Thymus (tissue), 11 donors: ENCODE data around the gene LDB3. TPM values are rescaled to one million over a fixed set of nuclear protein-coding genes. Genes with fewer than 3 reads are reported as not detected.

ENCODE experiments used
- DNase-seq, 9 donors: peaks; one replicate each; pipeline ENCODE4 v3.0.0-alpha.2; 2013; ENCODE audit warnings: low spot score in 9 of 9, low read depth in 6 of 9, missing footprints in 1 of 9
- H3K27ac ChIP-seq, 2 donors: one replicate each; pipeline ENCODE4 v1.5.1; 2013; ENCODE audit warnings: control low read depth in 1 of 2, low read depth in 1 of 2, low read length in 1 of 2, mild to moderate bottlenecking in 1 of 2, moderate library complexity in 1 of 2
- H3K27me3 ChIP-seq, 2 donors: one replicate each; pipeline ENCODE4 v1.5.1; 2013; ENCODE audit warnings: low read length in 1 of 2; ENCODE audit not compliant: control insufficient read depth in 2 of 2, insufficient read depth in 1 of 2
- H3K36me3 ChIP-seq, 2 donors: one replicate each; pipeline ENCODE4 v1.5.1; 2013; ENCODE audit warnings: low read length in 1 of 2, mild to moderate bottlenecking in 1 of 2, moderate library complexity in 1 of 2; ENCODE audit not compliant: control insufficient read depth in 2 of 2, insufficient read depth in 2 of 2
- H3K4me1 ChIP-seq, 2 donors: one replicate each; pipeline ENCODE4 v1.5.1; 2013; ENCODE audit warnings: low read length in 2 of 2; ENCODE audit not compliant: control insufficient read depth in 2 of 2, insufficient read depth in 2 of 2
- H3K4me3 ChIP-seq, 2 donors: one replicate each; pipeline ENCODE4 v1.5.1; 2013; ENCODE audit warnings: low read length in 2 of 2, control low read depth in 1 of 2, mild to moderate bottlenecking in 1 of 2
- H3K9me3 ChIP-seq, 2 donors: one replicate each; pipeline ENCODE4 v1.5.1; 2013; ENCODE audit warnings: low read length in 1 of 2, mild to moderate bottlenecking in 1 of 2; ENCODE audit not compliant: control insufficient read depth in 2 of 2, insufficient read depth in 1 of 2
- WGBS: extraction: QIAGEN DNeasy Blood & Tissue Kit; methylation state at CpG from one replicate; pipeline ENCODE4 v1.1.7; 2013; 5-methylcytosine and 5-hydroxymethylcytosine counted together
- polyA plus RNA-seq: library from polyadenylated mRNA; stranded (reverse); fragments of 200-250 nt; gene quantifications from one replicate; pipeline ENCODE4 v1.2.3, GENCODE V29; 2013
- total RNA-seq: library from RNA; stranded (reverse); fragments of 120-200 nt; gene quantifications from one replicate; pipeline ENCODE4 v1.2.4, GENCODE V29; 2013
- donor health status: healthy.

LDB3 gene
- total and polyA plus RNA-seq, 2 donors = 0.38 to 2.9 TPM

DNA sequence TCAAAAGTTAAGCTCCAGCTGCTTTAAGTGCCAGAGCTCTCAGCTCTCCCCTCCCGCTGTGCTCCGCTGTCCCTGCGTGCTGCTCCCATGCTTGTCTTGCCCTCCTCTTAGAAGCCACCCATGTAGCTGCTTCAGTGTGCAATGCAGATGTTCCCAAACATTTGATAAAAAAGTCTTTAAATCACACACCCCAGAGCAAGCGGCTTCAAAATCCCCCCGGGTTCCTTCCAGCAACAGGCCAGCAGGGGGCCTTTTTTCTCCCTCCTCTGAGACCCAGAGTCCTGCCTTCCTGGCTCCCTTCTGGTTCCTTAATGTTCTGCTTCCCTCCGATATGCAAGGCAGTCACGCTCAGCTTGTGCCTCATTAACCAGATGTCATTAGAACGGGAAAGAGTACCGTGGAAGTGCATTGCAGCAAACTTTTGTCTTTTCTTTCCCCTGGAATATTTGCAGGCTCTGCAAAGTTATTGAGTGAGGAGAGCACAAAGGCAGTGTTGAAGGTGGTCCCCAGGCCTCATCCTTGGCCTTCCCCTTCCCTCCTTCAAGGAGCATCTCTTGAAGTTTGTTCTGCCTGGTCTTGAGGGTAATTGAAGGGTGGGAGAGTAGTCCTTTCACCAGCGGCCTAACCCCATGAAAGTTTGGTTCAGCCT is 25.5 kb downstream of the LDB3 start:
- no peaks in the 10 kb centered on the region for H3K9me3 ChIP-seq
- DNase-seq = peak in 2 of 9 donors; percentile 21 to 43
- WGBS = 36% methylated on average over 10 of the region's 10 CpGs

DNA sequence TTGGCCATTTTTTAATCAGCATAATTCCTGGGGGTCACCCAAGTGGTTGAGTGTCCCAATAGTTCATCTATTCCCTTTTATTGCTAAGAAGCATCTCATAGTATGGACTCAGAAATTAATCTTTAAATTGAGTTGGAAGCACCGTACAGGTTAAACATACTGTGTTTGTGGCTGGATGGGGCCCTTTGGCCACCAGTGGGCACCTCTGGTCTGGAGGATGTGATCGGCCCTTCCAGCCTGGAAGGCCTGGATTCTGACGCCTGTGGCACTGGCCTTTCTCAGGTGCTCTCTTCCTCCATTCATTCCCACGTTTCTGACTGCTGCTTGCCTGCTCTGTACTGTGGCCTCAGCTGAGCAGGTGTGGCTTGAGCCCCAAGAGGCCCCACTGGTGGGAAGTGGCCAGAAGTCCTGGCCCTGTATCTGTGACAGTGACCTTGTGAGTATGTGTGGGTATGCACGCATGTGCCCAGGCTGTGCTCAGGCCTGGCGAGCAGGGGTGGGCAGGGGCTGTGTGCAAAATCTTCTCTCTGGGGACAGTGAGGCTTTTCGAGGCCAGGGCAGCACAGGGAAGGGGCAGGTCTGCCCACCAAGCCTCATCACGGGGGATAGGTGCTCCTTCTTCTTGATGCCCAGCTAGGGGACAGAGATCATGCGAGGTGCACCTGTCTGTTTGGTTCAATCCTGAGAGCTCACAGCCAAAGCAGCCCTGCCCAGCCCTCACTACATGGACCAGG is 30.1 kb downstream of the LDB3 start:
- peaks cover 0 to 17% of the 10 kb centered on the region in 2 donors for H3K27me3 ChIP-seq
- no peak for DNase-seq
- no peaks in the 10 kb centered on the region for H3K9me3 ChIP-seq
- H3K4me1 ChIP-seq = no peaks in the 10 kb centered on the region
- H3K27ac ChIP-seq = no peak overlapping the region
- WGBS = 92% methylated on average over 9 of the region's 9 CpGs
- no peak overlapping the region for H3K4me3 ChIP-seq
- H3K36me3 ChIP-seq = no peaks in the 10 kb centered on the region

More for the DNA sequence above, 25.5 kb downstream of the LDB3 start:
- no peaks in the 10 kb centered on the region for H3K36me3 ChIP-seq
- no peak overlapping the region for H3K27ac ChIP-seq
- peaks cover 0 to 15% of the 10 kb centered on the region in 2 donors for H3K27me3 ChIP-seq
- H3K4me1 ChIP-seq = no peaks in the 10 kb centered on the region
- no peak overlapping the region for H3K4me3 ChIP-seq

GRCh38 chr10:86699125-86699524 is 30.8 kb downstream of the LDB3 start:
- WGBS = 95% methylated on average over 7 of the region's 7 CpGs
- no peak overlapping the region for H3K4me3 ChIP-seq
- no peaks in the 10 kb centered on the region for H3K4me1 ChIP-seq
- no peaks in the 10 kb centered on the region for H3K36me3 ChIP-seq
- H3K9me3 ChIP-seq = no peaks in the 10 kb centered on the region
- DNase-seq = no peak
- no peak overlapping the region for H3K27ac ChIP-seq
- peaks cover 0 to 17% of the 10 kb centered on the region in 2 donors for H3K27me3 ChIP-seq

- DNase-seq = no peak
- no peaks in the 10 kb centered on the region for H3K36me3 ChIP-seq
- 96% methylated on average over 8 of the region's 8 CpGs for WGBS
- H3K27me3 ChIP-seq = peaks cover 0 to 15% of the 10 kb centered on the region in 2 donors
- no peaks in the 10 kb centered on the region for H3K4me1 ChIP-seq
- H3K4me3 ChIP-seq = no peak overlapping the region
- no peaks in the 10 kb centered on the region for H3K9me3 ChIP-seq
- no peak overlapping the region for H3K27ac ChIP-seq
These were observed 31.2 kb downstream of the LDB3 start for GRCh38 chr10:86699541-86699940.

DNA sequence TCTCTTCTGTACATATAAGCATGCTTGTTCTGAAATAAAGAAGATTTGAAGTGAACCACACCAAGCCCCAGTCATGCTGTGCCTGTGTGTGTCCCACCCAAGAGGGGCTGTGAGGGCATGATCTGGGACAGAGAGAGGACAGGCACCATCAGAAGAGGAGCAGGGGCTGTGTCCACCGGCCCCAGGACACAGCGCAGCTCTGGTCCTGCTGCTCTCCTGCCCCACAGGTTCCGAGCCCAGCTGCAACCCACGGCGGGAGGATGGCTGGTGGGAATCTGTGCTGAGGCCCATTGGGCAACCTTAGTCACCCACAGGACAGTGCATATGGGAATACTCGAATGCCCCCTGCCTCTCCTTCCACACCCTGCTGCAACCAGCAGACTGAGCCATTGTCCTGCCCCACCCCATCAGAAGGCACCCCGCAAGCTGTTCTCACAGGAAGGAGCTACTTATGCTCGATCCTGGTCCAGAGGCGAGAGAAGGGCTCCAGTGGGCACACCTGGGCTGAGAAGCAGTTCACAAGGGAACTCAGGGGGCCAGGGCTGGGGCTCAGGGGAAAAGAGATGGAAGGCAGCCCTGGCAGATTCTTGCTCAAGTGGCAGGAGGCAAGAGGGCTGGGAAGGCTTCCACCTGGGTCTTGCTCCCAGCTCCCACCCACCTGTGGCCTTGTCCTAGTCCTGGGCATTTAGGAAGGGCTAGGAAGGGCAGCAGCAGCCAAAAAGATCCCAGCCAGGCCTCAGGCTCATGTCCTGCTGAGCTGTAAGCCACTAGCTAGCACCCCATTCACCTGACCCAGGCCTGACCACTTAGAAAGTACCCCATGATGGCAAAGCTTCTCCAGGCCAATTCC is 31.9 kb downstream of the LDB3 start:
- DNase-seq = no peak
- Histone ChIP-seq H3K36me3 (no peaks in the 10 kb centered on the region), H3K4me1 (no peaks in the 10 kb centered on the region), H3K27ac (no peak overlapping the region), H3K4me3 (no peak overlapping the region), H3K27me3 (peaks cover 0 to 13% of the 10 kb centered on the region in 2 donors), H3K9me3 (no peaks in the 10 kb centered on the region)
- 96% methylated on average over 9 of the region's 9 CpGs for WGBS

DNA sequence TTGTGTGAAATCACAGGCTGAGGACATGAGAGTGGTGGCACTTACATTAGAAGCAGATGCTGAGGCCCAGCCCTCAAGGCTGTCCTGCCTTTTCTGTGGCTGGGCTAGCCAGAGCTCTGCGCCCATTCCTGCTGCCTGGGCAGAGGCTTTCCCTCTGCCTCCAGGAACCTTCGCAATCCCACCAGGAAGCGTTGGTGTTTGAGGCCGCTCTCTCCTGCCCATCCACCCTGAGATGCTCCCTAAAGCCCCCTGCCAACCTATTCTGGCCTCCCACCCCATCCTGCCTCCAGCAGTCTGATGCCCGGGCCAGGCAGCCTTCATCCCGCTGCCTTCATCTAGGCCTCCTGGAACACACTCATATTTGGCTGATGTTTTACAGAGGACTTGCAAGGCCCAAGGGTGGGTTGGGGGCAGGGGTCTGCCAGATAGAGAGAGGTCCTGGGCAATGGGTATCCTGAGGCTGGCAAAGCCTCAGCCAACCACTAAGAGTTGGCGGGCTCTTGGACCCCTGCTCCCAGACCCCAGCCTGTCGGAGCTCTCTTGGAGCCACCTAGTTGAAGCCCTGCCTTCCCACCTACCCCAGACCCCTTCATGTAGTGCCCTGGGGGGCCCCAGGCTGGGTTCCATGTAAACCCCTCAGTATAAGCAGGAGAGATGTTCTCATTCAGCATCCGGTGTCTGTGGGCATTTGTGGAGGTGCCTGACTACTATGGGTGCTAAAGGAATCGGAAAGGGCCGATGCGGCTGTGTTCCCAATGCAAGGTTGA is 32.7 kb downstream of the LDB3 start:
- DNase-seq = no peak
- 98% methylated on average over 12 of the region's 12 CpGs for WGBS
- Histone ChIP-seq H3K27ac (no peak overlapping the region), H3K27me3 (peaks cover 0 to 10% of the 10 kb centered on the region in 2 donors), H3K36me3 (no peaks in the 10 kb centered on the region), H3K9me3 (no peaks in the 10 kb centered on the region), H3K4me3 (no peak overlapping the region), H3K4me1 (no peaks in the 10 kb centered on the region)

GRCh38 chr10:86703176-86703575 is 34.9 kb downstream of the LDB3 start:
- H3K4me1 ChIP-seq = no peaks in the 10 kb centered on the region
- no peak for DNase-seq
- no peaks in the 10 kb centered on the region for H3K36me3 ChIP-seq
- H3K4me3 ChIP-seq = no peak overlapping the region
- H3K27ac ChIP-seq = no peak overlapping the region
- WGBS = 90% methylated on average over 8 of the region's 8 CpGs
- H3K27me3 ChIP-seq = peaks cover 0 to 13% of the 10 kb centered on the region in 2 donors
- H3K9me3 ChIP-seq = no peaks in the 10 kb centered on the region

DNA sequence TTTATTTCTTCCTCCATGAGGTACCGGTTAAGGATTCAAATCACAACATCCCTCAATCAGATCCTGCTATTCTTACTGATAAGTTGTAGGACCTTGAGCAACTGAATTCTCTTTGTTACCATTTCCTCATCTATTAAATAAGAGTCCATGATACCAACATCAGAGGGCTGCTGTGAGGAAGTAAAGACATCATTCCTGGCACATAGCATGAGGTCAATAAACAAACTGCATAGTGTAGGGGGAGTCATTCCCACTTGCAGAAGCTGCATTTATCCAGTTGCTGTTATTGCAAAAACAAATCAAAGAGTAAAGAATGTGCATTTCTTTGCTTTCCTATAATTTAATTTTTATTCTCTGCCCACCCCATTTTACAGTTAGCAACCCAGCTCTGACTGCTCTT is 36.8 kb downstream of the LDB3 start:
- Histone ChIP-seq H3K4me1 (no peaks in the 10 kb centered on the region), H3K36me3 (no peaks in the 10 kb centered on the region), H3K27me3 (peaks cover 0 to 10% of the 10 kb centered on the region in 2 donors), H3K27ac (no peak overlapping the region), H3K4me3 (no peak overlapping the region), H3K9me3 (no peaks in the 10 kb centered on the region)
- DNase-seq = no peak
- WGBS = 98% methylated on average over 1 of the region's 1 CpG
